ENCODE data around the gene RAB32.
A peak's percentile ranks its signal among the peaks of the same experiment; 100 is the strongest.

RAB32 gene

DNA sequence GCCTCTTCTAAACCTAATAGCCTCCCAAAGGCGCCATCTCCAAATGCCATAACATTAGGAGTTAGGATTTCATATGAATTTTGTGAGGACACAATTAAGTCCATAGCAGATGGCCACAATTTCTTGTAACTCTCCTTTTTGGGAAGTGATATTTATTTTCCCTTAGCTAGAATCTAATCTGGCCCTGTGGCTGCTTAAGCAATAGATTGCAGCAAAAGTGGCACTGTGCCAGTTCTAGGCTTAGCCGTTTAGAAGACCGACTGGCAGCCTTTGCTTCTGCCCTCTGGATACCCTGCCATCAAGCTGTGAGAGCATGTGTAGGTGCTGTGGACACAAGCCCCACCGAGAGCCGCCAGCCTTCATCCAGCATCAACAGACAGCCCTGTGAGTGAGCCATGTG is 39.2 kb downstream of the RAB32 start:
- no peak for DNase-seq (ENCODE audit: low read depth)

DNA sequence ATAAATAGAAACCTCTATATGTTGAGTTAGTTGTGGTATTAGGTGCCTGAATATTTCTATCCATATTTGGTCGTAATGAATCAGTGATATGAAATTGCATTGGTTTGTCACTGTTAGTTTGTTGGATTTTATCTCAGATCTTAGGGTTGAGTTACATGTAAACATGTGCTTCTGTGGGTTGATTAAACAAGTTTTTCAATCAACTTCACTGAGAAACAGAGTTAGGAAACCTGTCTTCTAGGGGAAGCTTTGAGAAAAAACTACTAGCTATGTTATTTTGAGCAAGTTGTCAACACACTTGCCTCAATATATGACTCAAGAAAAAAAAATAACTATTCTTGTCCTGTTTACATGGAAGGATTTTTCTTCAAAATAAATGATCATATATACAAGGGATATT is 40.3 kb downstream of the RAB32 start:
- DNase-seq (ENCODE audit: low read depth), result peak; percentile 1

DNA sequence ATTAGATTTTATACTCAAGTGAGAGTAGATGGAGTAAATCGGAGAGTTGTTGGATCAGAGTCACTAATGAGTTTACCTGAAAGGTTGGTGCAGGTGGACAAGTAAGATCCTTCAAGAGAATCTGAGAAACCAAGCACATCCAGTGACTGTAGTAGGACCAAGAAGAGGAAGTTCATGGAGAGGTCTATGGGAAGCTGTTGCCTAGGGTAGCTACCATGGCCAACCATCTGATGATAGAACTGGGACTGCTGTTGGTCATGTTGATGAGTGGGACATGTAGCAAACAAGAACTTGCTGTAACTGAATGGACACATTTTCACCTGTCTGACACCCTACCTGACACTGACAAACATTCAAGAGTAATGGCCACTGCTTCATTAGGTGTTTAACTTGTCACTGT is 43.8 kb downstream of the RAB32 start:
- no peak for DNase-seq (ENCODE audit: low read depth)

DNA sequence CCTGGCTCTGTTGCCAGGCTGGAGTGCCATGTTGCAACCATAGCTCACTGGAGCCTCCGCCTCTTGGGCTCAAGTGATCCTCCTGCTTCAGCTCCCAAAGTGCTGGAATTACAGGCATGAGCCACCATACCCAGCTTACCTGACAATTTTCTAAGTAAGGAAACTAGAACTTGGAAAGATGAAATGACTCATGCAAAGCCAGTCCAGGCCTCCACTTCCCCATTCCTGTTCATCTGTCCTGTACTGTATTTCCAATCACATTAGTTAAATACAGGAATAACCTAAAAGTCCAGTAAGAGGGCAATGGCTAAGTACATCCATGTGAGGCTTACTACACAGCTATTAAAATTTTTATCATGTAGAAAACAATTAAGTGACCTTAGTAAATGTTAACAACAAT is 46.9 kb downstream of the RAB32 start:
- no peak for DNase-seq (ENCODE audit: low read depth)

DNA sequence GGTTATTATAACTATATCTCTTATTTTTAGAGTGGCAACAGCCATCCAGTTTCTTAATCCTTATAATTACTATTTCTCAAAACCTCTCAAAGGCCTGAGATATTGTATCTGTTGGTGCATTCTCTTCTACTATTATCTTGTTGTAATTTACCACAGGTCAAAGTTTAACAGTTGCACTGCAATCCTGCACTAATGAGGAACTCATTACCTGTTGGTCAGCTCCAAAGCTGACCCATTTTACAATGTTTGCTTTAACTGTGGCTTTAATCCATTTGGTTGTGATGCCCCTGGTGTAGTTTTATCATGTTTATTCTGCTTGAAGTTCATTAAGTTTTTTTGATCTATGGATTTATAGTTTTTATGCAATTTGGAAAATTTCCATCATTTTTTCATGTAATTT is 48.8 kb downstream of the RAB32 start:
- DNase-seq (ENCODE audit: low read depth), result no peak

DNA sequence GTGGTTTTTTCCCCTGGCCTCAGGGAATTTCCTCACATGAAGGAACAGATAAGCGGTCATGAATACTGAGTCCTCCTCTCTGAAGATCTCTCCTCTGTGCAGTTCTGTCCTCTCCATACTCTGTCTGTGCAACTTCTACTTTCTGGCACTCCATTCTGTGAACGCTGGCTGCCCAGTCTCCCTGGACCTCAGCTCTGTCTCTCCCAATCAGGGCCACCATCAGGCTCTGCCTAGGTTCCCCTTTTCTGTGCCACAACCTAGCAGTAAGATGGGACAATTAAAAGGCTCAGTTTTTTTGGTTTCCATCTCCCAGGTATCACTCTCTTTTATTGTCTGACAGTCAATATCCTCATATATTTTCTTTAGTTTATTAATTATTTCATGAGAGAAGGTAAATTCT is 50.4 kb downstream of the RAB32 start:
- DNase-seq (ENCODE audit: low read depth), result no peak

DNA sequence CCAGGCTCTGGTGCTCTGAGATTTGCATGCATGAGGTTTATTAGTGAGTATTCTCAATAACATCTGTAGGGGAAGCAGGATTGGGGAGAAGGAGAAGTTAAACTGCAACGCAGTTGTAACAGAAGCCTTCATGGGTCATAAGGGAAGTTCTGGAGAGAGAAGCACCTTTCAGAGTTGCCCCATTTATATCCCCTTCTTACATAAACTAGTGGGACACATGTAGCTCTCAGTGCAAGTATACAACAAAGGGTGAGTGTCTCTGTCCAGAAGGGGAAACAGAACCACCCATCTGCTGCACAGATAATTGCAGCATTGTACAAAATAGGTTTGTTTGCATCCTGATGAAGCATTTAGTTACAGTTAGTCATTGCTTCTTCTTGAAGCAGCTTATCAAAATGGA is 50.9 kb downstream of the RAB32 start:
- DNase-seq (ENCODE audit: low read depth), result no peak

DNA sequence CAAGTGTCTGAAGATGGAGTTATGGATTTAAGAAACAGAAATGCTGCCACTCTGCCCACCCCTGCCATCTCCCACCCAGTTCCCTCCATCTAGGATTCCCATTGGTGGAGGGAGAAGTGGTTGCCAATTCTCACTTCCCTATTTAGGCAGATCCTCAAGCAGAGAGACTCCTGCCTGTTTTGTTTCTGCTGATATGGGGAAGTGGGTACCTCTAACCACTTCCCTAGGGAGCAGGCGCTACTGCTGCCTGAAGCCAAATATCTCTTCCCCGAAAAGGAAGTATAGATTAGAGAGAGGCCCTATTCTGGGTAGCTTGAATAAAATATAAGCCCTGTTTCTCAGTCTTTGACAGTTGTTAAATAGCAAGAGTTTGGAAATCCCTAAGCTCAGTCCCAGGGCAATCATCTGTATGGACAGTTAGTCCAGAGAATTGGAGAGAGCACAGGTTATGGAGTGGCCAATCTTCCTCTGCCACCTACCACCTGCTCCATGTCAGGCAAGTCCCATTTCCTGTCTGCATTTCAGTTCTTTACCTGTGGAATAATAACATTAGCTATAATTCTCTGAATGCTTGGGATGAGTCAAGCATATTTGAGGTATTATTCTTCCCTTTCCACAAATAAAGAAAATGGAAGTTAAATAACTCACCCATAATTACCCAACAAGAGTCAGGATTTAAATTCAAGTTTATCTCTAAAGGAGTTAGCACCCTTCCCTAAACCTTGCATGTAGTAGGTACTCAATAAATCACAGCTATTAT is 52.5 kb downstream of the RAB32 start:
- DNase-seq (ENCODE audit: low read depth), result no peak

DNA sequence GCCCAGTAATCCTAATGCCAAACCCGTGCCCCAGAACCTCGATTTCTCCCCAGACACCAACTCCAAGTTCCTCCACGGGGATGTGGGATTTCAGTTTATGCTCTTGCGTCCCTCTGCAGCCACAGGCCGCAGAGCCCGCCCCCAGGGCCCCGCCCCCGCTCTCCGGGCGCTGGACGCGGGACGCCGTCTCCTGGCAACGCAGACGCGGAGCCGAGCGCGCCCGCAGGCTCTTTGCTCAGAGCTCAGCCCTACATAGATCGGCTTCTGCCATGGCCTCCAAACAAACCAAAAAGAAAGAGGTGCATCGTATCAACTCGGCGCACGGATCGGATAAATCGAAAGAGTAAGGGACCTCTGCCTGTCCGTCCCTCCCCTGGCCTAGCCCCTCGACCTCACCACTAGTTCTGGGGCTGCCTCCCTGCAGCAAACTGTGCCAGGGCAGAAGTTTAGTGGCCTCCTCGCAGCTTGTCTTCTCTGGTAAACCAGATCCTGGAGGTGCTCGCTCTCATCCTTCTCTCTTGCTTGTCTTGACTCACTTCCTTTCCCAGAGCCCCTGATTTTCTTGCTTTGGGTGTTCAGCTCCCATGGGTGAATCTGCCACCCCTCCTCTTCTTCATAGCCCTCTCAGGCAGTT is 55.3 kb downstream of the RAB32 start, which contains the start of gene ADGB:
Gene ADGB, plus strand, starts transcription at position 201 of the 634 bp plus-strand sequence. Its CDS starts 69 bp downstream, at position 270.
- peak; percentile 68 for DNase-seq (ENCODE audit: low read depth)

DNA sequence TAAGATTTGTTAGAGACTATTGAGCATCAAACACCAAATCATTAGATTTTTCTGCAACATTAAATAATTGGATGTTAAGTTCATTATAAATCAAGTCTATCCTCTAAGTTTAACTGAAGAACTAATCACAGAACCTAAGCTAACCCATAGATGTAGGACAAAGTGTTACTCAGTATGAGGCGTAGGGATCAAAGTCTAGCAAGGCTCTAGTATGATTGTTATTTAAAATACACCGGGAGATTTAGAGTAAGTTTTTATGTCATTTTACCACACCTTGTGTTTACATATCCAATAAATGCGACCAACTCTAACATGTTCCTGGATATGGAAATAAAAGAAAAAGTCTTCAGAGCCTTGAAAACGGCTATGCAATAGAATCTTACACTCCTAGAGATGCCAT is 57.7 kb downstream of the RAB32 start:
- no peak for DNase-seq (ENCODE audit: low read depth)

DNA sequence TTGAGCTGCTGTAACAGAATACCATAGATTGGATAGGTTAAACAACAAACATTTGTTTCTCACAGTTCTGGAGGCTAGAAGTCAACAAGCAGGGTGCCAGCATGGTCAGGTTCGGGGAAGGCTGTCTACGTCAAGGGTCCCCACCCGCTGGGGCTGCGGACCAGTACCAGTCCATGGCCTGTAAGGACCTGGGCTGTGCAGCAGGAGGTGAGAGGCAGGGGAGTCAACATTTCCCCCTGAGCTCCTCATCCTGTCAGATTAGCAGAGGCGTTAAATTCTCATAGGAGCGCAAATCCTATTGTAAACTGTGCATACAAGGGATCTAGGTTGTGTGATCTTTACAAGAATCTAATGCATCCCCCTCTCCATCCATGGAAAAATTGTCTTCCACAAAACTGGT is 58.9 kb downstream of the RAB32 start:
- DNase-seq (ENCODE audit: low read depth), result no peak
